SIG-M5 treated with dmso at 0.1 percent for 504 hours (cell line): ENCODE data around the gene SRGAP2B.
"Not testable (repeated sequence)": the region's sequence is repeated elsewhere in the genome, so short reads cannot be mapped to it uniquely, and the experiment has no call there.

Experiments used
- DNase-seq: peaks from one replicate; lab custom pipeline; 2025; ENCODE audit not compliant: unreplicated experiment; lab: John Stamatoyannopoulos, UW

The SRGAP2B gene

DNA sequence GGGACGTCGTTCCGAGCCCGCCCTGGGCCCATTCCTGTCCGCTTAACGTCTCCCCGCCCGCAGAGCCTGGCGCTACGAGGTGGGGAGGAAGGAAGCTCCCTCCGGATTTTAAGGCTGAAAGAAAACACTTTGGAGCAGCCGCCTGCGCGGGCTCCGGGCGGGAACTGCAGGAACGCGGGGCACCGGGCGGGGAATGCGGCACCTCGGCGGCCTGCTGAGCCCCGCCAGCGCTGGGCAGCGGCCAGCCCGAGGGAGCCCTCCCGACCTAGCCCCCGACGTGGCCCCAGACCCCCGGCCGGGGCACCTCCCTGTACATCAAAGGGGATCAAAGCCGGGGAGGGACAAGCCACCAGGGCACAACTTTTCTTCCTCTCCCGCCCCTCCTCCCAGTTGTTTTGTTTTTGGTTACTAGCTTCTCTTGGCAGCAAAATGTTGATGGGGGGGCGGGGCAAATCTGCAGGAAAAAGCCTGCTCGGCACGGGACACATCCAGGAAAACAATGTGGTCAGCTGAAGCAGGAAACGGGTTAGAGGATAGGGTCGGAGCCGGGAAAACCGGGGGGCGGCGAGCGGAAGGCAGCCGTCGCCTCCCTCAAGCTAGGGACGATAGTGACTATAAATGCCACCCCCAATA lies 1.5 kb downstream of the SRGAP2B start:
- not testable (repeated sequence) for DNase-seq

DNA sequence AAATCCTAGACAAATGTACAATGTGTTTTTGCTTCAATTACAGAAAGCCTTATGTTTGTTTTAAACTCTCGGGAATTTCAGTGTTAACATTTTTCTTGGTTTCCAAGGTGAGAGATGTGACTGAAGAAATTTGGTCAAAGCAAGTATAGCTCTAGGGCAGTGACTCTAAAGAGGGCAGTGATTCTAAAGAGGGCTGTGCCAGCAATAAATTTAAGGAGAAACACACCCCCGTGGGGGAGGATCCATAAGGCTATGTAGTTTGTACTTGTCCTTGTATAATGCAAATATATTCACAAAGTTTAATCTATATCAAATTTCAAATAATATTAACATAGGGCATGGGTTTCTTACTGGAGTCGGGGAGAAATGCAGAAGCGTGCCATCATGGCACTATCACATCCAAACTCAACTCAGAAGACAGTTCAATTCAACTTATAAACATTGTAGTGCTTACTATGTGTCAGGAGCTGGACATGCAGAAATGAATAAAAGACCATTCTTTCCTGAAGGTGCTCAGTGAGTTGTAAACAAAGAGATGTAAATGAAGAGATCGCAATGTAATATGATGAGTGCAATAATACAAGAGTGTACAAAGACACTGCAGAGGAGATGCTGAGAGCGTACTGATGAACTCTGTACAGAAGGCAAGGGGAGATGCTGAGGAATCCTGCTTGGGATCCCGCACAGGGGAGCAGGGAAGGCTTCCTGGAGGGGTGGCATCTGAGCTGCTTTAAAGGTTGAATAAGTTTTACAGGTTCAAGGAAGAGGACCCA lies 12.5 kb downstream of the SRGAP2B start:
- not testable (repeated sequence) for DNase-seq

DNA sequence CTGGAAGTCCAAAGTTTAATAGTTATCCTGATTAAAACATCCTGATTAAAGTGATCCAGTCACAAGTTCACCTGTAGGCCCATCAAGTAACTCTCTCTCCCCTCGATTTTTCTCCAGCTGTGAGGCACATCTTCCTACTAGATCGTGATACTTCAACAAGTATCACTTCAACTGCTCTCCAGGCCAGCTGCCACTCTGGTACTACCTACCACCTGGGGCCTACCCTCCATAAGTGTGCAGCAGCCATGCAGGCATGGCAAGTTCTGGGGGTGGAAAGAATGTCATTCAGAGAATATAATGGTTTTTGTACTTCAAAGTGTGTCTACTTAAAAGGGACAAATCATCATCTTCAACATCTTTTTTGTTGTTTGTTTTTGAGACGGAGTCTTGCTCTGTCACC lies 14.9 kb downstream of the SRGAP2B start:
- not testable (repeated sequence) for DNase-seq

- not testable (repeated sequence) for DNase-seq
Observed at GRCh38 chr1:145079737-145080136, 15.4 kb downstream of the SRGAP2B start.

DNA sequence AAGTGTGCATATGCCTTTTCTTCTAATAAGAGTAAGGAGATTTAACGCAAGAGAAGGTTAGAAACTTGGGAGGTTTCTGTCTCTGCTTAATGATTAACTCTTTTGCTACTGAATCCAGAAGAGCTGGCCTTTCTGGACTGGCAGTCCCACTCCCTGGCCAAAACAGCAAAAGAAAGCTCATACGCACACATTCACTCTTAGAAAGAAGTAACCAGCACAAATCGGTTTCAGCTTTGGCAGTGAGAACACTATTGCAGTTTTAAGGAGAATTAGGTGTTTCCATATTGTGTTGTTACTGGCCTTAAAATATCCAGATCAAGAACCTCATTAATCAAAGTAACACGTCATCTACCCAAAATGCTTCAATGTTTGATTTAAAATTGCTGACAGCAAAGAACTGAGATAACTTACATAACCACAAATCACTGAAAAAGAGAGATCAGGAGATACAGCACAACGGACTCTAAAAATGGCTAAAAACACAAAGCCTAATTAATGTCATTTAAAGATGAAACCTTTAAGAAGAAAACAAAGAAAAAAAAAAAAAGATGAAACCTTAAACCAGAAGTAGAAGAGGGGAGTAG lies 16.2 kb downstream of the SRGAP2B start:
- not testable (repeated sequence) for DNase-seq

GRCh38 chr1:145077872-145078786 lies 17.0 kb downstream of the SRGAP2B start:
- not testable (repeated sequence) for DNase-seq

DNA sequence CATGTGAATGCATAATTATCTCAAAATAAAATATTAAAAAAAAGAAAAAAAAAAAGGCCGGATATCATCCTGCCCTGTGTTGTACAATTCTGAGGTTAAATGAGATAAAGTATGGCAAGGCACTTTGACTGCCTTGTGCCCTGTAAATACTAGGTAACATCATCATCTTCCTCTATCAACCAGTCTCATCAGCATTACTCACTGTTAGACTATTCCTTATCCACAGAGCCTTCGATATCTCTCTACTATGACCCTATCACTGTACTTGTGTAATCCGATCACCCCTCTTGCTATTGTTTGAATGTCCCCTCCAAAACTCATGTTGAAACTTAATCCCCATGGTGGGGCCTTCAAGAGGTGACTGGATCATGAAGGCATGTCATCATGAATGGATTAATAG lies 18.3 kb downstream of the SRGAP2B start:
- DNase-seq, result not testable (repeated sequence)

GRCh38 chr1:145074021-145074559 lies 21.0 kb downstream of the SRGAP2B start:
- DNase-seq, result not testable (repeated sequence)

DNA sequence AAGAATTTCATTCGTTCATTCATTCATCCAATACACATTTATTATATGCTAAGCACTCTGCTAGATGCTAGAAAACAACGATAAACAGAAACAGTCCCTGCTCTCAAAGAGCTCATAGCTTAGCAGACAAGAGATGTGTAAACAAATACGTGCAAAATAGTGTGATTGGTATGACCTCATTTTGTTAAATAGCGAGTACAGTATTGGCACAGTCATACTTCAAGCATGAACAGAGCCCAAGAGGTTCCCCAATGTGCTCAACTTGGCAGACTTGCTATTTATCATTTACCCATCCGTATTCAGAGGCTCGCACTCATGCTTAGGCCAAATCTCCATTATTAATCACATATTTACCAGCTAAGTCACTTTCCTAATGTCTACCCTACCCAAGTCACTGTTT lies 23.6 kb downstream of the SRGAP2B start:
- not testable (repeated sequence) for DNase-seq

GRCh38 chr1:145066486-145066885 lies 28.6 kb downstream of the SRGAP2B start:
- DNase-seq, result not testable (repeated sequence)

- not testable (repeated sequence) for DNase-seq
Observed at GRCh38 chr1:145065194-145065826, 29.8 kb downstream of the SRGAP2B start.

GRCh38 chr1:145063941-145064648 lies 31.0 kb downstream of the SRGAP2B start:
- not testable (repeated sequence) for DNase-seq

DNA sequence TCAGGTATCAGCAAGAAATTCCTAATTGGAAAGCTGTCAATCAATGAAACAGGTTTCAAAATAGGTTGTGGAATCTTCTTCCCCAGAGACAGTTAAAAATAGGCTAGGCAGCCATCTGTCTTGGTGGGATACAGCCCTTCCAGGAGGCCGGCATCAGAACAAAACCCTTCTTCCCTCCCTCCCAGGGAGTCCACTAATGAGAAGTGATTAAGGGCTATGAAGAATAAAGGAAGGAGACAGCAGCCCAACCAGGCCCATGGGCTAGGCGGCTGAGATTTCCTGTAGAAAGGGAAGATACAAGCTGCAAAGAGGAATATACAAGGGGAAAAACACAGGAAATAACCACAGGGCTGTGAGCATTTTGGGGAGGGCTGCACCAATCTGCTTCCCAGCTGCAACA lies 31.8 kb downstream of the SRGAP2B start:
- DNase-seq, result not testable (repeated sequence)

GRCh38 chr1:145058184-145058583 lies 36.9 kb downstream of the SRGAP2B start:
- not testable (repeated sequence) for DNase-seq

DNA sequence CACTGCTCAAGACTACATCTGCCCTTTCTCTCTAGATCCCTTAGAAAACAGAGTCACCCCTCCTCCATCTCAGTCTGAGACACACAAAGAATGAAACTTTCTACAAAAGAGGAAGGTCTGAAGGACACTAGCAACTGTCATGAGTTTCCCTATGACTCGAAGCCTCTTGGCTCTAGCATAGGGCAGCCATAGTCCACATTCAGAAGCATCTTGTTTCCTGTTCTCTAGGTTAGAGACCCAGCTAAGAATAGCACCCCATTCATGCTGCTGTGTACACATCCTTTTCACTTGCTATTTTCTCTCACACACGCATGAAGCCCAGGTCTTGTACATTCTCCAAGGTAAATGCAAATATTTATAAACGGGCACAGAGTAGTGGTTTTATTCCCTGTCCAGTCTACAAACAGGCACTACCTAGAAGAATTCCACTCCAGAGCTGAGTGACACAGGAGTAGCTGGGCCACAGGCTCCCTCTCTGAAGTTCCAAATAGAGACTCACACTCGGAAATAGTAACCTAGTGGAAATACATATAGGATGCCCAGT lies 39.8 kb downstream of the SRGAP2B start:
- not testable (repeated sequence) for DNase-seq

GRCh38 chr1:145053428-145053827 lies 41.7 kb downstream of the SRGAP2B start:
- not testable (repeated sequence) for DNase-seq

- DNase-seq, result not testable (repeated sequence)
Observed at GRCh38 chr1:145052019-145052776, 42.9 kb downstream of the SRGAP2B start.

DNA sequence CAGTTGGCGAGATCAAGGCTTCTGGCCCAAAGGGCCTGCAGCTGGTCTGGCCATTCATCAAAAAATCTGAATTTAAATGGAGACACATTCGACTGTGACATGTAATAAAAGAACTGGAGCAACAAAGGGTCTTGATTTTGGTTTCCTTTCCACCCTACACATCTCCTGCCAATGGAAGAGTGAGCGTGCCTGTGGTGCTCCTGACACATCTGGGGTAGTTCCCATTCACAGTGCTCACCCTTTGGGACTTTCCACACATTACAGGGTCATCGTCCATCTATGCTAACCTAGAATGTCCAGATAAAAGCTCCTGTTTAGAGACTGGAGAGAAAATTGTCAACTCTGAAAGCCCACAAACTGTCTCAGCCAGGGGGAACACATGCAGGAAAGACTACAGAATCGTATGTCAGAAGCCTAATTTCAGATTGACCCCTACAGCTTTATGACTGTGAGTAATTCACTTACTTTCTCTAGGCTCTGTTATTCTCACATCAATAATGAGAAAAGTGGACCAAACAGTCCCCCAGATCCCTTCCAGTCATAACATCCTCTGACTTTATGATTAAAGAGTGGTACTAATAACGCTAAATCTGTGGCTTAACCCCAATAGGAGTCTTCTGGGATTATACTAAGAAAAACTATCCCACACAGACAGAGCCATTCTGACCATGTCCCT lies 46.8 kb downstream of the SRGAP2B start:
- DNase-seq, result not testable (repeated sequence)
